NCI-H2107 (cell line): ENCODE data around the gene RSBN1.

ENCODE experiments used
- DNase-seq: peaks from one replicate; lab custom pipeline; 2025; lab: John Stamatoyannopoulos, UW

The RSBN1 gene

DNA sequence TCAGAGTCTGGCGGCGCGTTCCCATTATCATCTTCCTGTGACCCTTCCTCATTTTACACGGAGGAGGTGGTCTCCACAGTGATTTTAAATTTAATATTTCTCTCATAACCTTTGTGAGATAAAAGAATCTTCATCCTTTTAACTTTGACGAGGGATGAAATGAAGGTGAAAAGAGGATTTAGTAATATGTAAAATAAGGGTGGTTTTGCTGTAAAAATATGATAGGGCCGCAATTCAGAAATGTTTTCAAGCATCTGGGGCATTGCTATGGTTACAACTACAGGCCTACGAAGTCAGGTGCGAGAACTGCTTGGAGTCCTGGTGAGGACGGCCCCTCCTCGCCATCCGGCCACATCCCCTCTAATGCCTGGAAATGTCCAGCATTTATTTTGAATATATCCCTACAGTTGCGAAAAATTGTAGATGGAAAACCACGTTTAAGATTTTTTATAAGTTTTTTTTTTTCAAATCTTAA lies 422 bp upstream of the RSBN1 start:
- DNase-seq: no peak

DNA sequence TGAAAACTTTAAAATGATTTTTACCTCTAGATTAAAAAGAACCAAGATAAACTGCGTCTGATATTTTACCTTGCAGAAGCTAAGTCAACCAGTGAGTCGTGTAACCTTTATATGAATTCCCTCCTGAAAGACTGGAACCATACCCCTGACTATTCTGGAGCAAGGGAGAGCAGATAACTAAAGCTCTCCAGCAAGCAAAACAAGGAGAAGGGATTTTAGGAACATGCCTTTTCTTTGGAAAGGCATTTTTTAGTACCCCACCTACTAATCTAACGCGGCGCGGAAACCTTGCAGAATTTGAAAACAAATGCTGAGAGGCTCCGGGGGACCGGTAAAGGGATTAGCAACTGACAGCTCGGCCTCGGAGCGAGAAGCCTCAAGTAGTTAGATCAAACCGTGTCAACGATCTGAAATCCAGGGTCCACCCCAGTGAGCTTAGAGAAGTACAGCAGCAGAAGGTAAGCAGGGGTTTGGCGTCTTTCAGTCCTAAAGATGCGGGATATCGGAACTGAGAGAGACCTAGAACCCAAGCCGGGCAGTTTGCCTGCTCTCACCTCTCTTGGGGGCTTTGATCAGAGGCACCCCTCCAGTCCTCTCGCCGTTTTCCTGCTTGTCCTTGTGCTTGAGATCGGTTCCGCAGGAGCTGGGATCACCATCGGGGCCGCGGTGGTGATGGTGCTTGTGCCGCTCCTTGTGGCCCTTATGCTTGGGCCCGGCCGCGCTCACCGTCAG lies 954 bp downstream of the RSBN1 start:
- no peak for DNase-seq

DNA sequence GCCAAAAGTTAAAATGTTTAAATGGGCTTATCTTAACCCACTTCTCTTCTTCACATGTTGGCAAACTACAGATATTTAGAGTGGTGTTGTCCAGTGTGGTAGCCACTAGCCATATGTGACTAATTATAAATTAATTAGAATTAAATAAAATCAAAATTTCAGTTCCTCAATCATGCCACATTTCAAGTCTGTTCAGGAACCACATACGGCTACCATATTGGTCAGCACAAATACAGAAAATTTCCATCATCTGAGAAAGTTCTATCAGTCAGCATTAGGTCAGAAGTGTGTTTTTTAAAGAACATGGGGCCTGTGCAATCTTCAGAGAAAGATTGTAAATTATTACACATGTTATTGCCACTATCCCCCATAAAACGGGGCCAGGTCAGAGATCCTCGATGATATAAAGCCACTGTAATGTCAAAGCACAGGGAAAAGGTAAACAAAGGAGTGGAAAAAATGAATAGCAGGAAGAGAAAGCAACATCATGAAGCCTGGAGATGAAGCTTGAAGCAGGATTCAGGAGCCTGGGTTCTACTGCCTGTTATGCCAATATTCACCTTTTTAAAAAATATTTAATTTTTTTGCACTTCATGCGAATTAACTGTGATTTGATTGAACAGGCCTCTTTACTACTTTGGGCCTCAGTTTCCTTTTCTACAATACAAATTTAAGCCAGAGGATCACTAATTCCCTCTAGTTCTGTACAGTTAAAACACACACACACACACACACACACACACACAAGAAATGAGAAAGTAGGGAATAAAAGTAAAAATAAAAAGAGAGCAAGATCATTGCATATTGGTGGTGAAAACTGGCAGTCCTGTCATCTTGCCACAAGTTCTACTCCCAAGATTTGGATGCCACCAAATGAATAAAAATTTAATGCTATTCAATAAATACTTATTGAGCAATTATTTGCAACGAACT lies 2.3 kb downstream of the RSBN1 start:
- no peak for DNase-seq

DNA sequence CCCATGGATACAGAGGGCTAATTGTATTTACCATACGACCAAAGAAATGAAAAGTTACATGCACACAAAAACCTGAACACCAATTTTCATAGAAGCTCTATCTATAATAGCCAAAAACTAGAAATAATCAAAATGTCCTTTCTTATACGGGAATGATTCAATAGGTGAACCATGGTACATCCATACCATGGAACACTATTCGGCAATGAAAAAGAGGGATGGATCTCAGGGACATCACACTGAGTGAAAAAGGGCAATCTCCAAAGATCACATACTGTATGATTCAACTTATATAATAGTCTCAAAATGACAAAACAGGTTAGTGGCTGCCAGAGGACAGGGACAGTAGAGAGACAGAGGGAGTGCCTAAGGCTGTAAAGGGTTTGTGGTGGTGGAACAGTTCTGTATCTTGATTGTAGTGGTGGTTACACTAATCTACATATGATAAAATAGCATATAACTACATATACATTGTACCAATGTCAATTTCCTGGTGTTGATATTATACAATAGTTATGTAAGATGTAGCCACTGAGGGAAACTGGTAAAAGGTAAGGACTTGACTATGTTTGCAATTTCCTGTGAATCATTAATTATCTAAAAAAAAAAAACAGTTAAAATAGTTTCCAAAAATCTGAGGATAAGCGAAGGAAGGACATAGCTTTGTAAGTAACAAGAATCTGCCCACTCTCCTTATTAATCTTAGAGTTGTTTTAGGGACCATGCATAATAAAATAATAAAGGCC lies 3.7 kb downstream of the RSBN1 start:
- no peak for DNase-seq

DNA sequence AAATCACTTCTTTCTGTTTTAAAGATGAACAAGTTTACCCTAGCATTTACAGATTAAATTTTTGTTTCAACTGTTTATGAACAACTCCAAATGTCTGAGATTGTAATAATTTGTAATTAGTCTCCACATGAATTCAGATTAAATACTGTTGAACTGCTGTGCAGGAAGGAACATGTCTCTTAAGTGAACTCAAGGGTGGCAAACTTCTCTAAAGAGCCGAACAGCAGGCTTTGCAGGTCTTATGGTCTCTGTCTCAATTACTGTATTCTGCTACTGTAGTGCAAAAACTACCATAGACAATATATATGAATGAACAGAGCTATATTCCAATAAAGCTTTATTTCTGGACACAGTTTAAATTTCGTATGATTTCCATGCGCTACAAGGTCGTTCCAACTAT lies 6.6 kb downstream of the RSBN1 start:
- DNase-seq: no peak

DNA sequence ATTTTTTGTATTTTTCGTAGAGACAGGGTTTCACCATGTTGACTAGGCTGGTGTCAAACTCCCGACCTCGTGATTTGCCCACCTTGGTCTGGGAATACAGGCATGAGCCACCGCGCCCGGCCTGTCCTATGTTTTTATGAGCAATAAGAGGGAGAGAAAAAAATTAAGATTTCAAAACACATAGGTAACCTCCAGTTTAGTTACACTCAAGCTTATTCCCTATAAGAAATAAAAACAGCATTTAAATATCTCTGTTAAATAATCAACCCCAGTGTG lies 7.1 kb downstream of the RSBN1 start:
- no peak for DNase-seq

DNA sequence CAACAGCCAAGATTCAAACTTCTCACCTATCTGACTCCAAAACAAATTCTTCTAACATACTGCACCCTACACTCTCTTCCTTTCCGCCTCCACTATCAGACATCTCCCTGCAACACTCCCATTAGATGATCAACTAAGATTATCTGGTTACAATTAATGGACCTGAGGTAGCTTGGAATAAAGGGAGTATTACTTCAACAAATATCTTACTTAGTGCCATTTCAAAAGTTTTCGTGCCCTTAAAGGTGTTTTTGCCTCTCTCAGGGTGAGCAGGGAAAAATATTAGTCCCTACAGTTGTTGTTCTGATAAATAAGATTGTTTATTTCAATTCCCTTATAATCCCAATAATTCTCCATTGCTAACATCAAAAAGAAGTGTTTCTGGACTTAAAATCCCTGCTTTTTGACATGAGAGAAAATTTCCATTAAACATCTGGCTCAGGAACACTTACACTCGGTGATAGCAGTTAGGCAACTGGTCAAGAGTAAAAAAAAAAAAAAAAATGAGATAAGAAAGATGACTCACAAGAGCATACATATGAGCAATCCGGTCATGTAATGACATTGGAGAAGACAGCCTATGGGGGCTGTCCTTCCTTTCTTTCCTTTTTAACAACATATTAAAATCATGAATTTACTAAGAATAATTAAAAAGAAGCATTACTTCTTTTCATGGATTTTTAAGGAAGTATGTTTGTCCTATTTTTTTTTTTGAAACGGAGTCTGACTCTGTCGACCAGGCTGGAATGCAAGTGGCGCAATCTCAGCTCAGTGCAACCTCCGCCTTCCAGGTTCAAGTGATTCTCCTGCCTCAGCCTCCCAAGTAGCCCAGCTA lies 7.6 kb downstream of the RSBN1 start:
- no peak for DNase-seq

DNA sequence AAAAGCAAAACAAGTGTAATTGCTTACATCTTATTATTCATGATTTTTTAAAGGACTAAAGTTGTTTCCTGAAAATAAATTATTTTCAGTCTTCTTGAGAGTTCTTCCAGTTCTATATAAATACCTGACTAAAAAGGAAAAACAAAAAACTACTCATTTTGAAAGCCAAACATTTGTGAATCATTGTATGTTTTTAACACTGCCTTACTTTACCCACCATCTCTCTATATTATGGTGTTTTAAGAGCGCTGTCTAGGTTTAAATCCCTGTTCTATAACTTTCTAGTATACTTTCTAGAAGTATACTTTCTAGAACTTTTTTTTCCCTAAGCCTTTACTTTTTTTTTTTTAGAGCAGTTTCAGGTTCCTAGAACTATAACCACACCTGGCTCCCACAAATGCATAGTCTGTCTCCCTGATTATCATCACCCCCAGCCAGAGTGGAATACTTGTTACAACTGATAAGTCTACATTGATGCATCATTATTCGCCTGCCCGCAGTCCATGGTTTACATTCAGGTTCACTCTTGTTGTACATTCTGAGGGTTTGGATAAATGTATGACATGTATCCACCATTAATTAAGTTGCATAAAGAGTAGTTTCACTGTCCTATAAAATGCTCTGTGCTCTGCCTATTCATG lies 9.8 kb downstream of the RSBN1 start:
- no peak for DNase-seq

DNA sequence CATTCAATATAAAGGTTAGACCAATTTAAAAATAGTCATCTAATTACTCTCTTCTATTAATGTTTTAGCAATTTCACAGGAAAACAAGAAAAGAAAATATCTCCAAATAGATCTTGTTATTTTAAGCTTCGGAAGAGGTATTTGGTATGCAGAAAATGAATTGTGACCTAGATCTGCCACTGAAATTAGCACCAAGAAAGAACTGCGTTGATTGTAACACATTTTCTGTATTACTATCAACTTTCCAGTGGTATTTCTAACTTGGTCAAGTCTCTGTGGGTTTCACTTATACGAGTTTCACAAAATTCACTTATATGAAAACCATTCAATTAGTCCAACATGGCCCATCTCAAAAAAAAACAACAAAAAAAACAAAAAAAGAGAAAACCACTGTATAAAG lies 11.8 kb downstream of the RSBN1 start:
- DNase-seq: no peak

DNA sequence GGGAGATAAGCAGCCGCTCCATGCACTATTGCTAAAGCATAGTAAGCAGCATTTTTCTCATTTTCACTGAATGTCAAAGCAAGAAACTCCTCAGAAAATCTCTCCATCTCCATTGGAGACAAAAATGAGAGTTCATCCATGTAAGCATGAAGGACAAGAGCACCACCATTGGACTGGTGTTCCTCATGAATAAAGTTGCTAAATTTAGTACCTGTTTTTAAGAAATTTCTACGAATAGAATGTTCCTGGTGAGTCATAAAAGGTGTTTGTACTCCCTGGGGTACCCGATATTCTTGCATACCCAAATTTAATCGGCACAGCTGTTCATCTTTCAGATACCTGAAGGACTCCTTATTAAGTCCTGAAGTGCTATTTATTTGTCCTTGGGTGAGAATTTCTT lies 14.8 kb downstream of the RSBN1 start:
- no peak for DNase-seq

DNA sequence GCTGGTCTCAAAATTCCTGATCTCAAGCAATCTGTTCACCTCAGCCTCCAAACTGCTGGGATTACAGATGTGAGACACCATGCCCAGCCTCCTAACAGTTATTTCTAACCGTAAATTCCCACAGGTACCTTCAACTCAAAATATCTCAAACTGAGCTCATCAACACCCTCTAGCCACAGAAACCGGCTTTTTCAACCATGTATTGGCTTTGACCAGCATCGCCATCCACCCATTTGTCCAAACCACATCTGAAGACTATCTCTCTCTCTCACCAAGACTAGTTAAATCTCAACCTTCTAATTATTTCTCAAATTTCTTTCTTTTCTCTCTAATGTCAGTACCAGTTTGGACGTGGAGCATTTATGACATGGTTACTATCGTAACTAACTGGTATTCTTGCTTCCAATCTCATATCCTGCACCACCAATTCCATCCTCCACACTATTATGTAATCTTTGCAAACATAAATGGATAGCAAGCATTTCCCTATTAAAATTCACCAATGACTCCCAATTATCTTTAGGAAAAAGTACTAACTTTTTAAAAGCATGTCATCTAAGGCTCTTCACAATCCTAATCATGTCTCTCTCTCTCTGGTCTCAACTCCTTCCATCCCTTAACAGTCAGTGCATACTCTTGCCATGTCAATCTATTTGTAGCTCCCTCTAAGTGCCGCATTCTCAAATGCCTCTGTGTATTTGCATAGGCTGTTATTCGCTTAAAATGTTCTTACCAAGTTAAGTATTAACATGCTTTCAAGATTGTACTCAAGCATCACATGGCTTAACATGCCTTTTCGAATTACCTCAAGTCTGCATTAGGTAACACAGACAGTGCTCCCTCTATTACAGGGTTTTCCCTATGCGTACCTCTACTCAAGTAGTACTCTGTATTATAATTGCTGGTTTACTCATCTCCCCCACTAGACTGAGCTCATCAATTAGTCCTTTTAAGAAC lies 18.1 kb downstream of the RSBN1 start:
- no peak for DNase-seq

DNA sequence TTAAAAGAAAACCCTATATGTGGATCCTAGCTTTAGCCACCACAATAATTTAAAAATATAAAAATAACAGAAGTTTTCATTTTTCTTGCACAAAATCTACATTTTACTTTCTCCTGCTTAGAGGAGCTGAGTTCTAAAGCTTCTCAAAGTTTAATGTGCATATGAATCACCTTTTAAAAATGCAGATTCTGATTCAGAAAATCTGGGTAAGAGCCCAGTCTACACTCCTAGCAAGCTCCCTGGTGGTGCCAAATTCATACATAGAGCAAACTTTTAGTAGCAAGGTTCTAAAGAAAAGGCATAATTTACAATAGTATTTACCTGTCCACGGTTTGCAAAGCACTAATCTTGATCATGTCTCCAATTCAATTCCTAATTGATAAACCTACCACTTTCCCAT lies 19.3 kb downstream of the RSBN1 start:
- DNase-seq: no peak

DNA sequence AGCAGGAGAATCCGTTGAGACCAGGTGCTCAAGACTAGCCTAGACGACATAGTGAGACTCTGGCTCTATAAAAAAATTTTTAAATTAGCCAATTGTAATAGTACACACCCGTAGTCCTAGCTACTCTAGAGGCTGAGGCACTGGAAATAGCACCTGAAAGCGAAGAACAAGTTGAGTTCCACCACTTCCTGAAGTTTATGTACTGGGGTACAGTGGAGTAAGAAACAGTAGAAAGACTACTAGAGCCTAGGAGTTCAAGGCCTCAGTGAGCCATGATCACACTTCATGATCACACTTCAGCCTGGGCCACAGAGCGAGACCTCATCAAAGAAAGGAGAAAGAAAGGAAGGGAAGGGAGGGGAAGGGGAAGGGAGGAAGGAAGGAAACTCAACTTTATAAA lies 19.8 kb downstream of the RSBN1 start:
- no peak for DNase-seq

DNA sequence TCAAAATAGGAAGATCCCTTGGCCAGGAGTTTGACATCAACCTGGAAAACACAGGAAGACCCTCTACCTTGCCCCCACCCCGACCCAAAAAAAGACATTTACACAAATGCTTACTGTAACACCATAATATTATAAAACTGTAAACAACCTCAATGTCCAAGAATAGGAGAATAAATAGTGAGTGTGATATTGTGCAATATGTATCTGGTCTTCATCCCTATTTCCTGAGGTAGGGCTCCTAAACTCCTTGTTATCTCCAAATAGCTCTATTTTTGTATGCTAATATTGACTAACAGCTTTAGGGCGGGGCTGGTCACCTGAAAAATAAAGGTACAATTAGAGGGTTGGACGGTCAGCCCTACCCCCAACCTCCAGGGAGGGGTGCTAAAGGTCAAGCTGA lies 23.5 kb downstream of the RSBN1 start:
- no peak for DNase-seq

DNA sequence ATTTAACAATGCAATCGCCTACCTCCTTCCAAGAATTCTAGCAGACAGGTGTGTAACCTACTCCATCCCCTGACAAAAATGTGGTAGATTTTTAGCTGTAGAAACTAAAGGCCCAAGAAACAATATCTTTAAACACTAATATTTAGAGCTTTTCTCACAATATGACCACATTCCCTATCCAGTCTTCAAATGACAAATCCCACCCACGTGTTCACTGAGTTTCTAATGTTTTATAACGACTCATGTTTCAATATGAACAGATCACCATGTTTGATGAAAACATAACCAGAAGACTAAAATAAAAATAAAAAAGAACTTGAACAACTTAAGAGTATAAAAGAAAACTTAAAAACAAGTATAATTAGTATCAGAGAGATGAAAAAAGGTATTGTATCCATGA lies 24.6 kb downstream of the RSBN1 start:
- DNase-seq: no peak

DNA sequence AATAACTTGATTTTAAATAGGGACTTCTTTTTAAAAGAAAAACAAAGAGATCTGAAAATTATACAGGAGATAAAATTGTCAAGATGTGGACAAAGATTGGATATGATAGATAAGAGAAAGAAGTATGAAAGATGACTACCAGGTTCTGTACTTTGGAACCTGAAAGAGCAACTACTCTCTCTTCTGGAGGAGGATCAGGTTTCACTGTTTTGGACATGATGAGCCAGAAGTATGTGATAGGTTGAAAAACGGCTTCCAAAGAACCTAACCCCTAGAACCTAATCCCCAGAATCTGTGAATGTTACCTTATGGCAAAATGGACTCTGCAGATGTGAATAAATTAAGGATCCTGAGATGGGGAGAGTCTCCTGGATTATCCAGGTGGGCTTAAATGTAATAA lies 26.2 kb downstream of the RSBN1 start:
- DNase-seq: no peak

DNA sequence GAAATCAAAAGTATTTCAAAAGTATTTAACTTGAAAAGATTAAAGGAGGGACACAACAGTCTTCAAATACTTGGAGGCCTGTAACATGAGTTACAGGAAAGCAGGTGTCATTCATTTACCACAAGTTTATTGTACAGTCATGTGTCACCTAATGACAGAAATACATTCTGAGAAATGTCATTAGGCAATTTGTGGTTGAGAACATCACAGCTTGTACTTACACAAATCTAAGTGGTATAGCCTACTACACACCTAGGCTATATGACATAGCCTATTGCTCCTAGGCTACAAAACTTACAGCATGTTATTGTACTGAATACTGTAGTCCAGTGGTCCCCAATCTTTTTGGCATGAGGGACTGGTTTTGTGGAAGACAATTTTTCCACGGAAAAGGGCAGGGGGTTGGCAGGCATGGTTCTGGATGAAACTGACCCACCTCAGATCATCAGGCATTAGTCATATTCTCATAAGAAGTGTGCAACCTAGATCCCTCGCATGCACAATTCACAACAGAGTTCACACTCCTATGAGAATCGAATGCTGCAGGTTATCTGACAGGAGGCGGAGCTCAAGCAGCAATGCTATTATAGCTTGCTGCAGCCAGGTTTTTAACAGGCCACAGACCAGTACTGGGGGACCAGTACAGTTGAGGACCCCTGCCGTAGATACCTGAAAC lies 28.0 kb downstream of the RSBN1 start:
- DNase-seq: no peak

DNA sequence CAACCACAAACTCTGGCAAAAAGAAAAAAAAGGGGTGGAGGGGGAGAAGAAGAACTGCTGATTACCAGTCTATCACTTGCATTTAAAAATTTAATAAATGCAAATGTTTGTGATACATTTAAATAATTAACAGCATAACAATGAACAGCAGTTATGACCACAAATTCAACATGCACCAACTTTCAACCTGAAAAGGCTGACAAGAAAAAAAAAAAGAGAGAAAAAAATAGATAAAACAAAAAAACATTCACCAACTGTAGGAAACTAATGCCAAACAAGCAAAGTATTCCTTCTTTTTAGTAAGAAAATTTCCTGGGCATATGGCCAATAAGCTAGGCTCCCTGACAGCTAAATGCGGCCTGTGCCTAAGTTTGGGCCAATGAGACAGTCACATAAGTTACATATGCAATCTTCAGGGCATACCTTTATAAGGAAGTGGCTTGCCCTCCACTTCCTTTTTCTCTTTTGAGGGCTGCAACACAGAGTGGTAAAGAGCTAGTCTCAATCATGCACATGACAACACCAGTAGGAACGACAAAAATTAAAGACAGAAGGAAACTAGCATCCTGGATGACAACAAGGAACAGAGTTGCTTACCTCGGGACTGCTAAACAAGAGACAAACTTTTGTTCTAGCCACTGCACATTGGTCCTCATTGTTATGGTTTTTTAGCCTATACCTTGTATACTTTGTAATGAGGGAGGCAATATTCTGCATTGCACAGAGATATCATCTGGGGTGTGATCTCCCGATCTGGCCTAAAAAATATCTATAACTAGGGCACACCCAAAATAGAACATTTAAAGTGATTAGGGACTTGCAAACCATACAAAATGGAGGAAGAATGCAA lies 28.8 kb downstream of the RSBN1 start:
- no peak for DNase-seq

DNA sequence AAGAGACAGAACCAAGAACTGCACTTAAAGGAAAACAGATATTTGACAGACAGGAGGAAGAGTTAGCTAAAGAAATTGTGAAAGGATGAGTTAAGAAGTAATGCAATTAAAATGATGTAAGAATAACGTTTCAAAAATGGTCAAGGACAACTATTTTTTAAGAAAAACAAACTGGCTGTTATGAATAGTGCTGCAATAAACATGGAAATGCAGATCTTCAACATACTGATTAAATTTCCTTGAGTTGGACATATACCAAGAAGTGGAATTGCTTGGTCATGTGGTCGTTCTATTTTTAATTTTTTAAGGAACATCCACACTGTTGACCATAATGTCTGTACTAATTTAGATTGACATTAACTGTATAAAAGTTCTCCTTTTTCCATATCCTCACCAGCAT lies 29.9 kb downstream of the RSBN1 start:
- DNase-seq: no peak
